Hematopoietic multipotent progenitor cell treated with erythropoietin and hydrocortisone succinate and interleukin-3 and kit ligand, for 4 days (in vitro differentiated cells): Measurements from ENCODE around the gene RUNX3.

Source experiments
- DNase-seq: peaks from one replicate; pipeline ENCODE4 v3.0.0-alpha.2; 2015

Gene RUNX3

DNA sequence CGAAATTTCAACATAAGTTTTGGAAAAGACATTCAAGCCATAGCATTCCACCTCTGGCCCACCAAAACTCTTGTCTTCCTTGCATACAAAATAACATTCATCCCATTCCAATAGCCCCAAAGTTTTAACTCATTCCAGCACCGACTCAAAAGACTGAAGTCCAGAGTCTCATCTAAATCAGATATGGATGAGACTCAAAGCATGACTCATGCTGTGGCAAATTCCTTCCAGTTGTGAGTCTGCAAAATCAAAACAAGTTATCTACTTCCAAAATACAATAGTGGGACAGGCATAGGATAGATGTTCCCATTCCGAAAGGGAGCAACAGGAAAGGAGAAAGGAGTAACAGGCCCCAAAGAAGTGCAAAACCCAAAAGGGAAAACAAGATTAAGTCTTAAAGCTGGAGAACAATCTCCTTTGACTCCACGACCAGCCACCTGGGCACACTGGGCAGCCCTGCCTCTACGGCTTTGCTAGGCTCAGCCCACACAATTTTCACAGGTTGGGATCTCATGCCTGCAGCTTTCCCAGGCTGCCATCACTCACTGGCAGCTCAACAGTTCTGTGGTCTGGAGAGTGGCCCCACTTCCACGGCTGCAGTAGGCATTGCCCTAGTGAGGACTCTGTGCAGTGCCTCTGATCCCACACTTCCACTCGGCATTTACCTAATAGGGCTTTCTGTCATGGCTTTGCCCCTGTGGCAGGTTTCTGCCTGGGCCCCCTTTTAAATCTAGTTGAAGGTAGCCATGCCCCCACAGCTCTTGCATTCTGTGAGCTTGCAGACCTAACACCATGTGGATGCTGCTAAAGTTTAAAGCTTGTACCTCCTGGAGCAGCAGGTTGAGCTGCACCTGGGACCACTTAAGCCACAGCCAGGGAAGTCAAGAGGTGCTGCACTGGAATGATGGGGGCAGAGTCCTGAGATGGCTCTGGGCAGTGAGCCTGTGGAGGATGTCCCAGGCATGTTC, 51.0 kb downstream of the RUNX3 start:
- DNase-seq = no peak

DNA sequence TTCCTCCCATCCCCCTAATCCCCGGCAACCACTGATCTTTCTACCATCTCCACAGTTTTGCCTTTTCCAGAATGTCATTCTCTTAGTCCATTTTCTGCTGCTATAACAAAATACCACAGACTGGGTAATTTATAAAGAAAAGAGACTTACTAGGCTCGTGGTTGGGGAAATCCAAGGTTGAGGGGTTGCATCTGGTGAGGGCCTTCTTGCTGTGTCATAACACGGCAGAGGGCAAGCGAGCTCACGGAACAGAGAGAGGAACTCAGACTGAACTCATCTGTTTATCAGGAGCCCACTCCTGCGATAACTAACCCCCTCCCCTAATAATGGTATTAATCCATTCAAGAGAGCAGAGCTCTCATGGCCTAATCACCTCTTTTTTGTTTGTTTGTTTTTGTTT, 52.0 kb downstream of the RUNX3 start:
- DNase-seq = peak; percentile 16

- DNase-seq = no peak
Observed at GRCh38 chr1:24875991-24876506, 54.0 kb downstream of the RUNX3 start.

DNA sequence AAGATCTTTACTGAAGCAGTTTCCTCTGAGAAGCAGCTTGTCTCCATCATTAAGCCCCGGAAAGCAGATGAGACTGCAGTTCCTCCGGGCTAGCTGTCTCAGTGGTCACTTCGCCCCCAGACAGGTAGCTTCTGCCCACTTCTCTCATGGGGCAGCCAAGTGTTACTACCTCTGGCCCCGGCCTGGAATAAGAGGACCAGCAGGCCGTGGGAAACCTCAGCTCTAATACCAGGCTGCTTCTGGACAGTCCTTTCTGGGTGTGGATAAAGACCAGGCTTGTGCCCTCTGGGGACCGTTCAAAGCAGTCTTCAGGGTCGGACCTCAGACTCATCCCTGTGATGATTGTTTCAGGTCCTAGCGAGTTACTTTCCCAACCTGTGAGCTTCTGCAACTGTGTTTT, 54.8 kb downstream of the RUNX3 start:
- no peak for DNase-seq

DNA sequence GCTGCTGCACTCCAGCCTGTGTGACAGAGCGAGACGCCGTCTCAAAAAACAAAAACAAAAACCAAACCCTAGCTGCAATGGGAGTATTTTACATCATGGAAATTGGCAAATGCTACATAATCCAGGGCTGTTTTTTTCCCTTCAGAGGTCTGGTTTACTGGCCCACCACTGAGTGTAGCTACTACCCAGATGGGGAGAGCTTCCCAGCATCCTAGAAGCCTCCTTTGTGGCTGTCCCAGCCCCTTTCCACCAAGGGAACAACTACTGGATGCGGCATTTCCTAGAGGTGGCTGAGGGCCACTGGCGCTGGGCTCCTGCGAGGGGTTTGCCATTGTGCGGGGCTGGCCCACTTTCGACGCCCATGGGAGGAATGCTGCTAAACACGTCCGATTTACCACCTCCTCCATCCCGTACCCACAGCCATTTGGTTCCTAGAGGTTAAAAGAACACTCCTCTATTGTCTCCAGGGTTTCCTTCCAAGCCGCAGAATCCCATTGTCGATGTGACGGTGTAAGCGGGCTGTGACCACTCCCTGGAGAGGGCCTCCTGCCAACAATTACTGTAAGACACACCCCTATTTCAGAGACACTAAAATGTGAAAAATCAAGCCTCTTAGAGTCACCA, 55.4 kb downstream of the RUNX3 start:
- peak; percentile 21 for DNase-seq

GRCh38 chr1:24874056-24874455, 56.0 kb downstream of the RUNX3 start:
- no peak for DNase-seq

DNA sequence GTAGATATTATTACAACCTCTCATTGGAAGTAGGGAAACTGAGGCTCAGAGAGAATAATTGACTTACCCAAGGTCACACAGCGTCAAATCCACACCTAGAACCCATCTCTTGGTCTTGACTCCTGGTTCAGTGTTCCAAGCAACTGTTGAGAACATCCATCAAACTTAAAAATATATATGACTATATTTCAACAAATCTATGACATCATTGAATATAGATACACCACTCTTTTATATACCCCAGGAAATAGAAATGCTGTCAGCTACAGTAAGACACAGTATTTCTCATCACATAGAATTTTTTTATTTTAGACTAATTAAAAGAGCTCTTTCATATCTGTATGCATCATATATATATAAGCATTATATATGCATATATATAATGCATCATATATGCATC, 56.9 kb downstream of the RUNX3 start:
- DNase-seq = no peak

DNA sequence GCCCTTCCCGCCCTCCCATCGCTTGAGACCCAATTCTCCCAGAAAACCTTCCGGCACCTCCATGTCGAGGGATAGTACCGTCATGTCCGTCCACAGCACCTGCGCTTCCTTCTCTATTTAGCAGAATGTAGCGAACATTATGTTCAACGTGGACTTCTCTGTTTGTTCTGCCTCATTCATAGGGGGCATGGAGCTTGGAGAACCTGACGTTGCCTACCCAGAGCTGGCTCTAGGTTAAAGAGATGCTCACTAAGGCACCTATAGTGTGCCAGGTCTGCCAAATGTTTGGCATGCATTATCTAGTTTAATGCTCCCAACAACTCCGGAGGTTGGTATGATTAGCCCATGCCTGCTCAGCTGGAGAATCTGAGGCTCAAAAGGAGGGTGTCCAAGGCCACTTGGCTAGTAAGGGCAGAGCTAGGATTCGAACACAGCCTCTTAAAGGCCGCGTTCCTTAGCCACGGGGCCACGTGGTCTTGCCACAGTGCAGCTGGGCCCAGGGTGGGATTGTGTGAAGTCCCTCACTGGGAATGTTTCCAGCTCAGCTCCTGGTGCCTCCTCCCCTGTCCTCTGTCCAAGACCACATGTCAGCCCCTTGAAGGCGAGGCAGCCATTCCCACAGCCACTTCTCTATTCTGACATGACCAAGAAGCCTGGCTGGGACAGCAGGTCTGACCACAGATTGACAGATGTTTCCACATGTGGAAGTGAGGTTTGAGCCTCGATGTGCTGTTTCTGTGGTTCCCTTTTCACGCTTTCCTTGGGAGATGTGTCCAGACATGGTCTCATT, 57.8 kb downstream of the RUNX3 start:
- DNase-seq = peak; percentile 92

GRCh38 chr1:24871306-24871901, 58.7 kb downstream of the RUNX3 start:
- no peak for DNase-seq

- peak; percentile 77 for DNase-seq
Observed at GRCh38 chr1:24870551-24871195, 59.4 kb downstream of the RUNX3 start.

DNA sequence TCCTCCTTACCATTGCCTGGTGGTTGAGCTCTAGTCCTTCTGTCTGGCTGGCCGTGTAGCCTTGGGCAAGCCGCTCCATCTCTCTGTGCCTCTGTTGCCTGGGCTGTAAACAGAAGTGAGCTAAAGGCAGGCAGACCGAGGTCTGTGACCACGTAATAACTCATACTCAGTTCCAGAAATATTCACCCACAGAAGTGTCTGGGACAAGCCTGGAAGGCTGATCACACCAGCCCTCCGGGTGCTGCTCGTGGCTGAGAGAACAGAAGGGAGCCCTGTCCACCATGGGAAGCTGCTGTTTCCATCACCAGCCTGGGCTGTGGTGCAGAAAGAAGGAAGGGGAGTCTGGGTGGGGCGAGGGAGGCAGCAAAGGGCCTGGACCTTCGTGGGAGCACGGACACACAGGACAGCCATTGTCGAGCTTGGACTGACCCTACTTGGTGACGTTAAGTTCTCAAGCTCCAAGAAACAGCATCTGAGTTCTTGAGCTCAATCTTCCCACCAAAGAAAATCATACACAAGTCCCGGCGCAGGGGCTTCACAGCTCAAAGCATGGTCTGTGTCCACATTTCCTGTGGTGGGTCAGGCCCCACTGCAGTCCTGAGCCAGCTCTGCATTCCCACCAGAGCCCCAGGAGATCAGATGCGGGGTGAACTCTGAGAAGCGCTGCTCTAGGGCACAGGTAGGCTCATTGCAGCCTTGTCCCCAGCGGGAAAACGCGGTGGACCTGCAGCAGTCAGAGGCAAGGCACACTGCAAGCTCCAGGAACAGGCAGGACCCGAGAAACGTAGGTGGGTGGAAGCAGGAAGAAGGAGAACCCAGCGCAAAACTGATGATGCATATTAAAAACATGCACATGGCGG, 61.8 kb downstream of the RUNX3 start:
- no peak for DNase-seq

GRCh38 chr1:24867084-24867870, 62.8 kb downstream of the RUNX3 start:
- DNase-seq = no peak

GRCh38 chr1:24866211-24867083, 63.6 kb downstream of the RUNX3 start:
- no peak for DNase-seq

DNA sequence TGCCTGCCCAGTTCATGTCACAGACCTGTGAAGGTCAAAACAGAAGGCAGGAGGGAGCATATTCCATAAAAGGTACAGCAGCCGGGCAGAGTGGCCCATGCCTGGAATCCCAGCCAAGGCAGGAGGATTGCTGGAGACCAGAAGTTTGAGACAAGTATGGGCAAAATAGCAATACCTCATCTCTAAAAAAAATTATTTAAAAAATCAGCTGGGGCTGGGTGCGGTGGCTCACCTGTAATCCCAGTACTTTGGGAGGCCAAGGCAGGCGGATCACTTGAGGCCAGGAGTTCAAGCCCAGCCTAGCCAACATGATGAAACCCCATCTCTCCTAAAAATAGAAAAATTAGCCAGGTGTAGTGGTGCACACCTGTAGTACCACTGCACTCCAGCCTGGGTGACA, 64.5 kb downstream of the RUNX3 start:
- no peak for DNase-seq

GRCh38 chr1:24865168-24865567, 64.9 kb downstream of the RUNX3 start:
- DNase-seq = no peak

DNA sequence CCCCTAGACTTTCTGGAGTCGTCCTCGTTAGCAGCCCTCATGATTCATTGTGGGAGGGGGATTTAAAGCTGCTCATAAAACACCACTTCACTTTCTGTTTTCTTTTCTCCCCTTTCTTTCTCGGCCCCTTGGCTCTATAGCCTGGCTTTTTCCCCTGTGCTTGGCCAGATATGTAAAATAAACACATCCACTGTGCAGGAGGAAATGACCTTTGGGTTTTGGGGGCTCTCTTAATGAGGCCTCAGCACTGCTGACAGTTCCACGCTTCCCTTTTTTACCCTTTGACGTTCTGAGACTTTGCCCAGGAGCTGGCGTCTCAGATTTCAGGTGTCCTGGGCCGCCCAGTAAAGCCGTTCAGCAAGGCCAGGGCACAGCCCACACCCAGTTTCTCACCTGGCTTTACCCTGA, 65.7 kb downstream of the RUNX3 start:
- DNase-seq = peak; percentile 41

DNA sequence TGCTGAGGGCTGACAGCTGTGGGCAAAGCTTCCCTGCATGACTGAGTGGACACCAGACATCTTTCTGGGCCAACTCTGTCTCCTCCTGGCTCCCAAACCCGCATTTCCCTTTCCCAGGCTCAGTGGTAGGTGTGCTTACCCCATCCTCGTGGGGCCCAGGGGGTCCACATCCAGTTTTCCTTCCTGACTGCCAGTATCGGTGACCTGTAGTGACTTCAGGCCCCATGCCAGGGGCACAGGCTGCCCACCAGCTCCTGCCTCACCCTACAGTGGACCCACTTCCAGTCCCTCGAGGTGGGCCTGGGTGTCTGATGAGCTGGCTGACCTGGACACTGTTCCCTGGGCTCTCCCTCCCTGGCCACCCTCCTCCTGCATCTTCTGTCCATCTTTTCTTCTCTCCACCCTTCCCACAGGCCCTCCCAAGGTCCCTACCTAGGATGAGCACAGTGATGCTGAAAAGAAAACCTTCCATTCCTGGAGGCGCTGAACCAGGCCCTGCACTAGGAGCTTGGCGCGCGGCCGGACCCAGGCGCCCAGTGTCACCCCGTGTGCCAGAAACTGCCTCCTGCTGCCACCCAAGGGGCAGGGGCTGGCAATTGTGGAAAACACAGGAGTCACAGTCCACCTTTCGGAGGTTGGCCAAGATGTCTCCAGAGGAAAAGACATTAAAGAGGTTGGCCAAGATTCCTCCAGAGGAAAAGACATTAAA, 67.1 kb downstream of the RUNX3 start:
- DNase-seq = no peak

DNA sequence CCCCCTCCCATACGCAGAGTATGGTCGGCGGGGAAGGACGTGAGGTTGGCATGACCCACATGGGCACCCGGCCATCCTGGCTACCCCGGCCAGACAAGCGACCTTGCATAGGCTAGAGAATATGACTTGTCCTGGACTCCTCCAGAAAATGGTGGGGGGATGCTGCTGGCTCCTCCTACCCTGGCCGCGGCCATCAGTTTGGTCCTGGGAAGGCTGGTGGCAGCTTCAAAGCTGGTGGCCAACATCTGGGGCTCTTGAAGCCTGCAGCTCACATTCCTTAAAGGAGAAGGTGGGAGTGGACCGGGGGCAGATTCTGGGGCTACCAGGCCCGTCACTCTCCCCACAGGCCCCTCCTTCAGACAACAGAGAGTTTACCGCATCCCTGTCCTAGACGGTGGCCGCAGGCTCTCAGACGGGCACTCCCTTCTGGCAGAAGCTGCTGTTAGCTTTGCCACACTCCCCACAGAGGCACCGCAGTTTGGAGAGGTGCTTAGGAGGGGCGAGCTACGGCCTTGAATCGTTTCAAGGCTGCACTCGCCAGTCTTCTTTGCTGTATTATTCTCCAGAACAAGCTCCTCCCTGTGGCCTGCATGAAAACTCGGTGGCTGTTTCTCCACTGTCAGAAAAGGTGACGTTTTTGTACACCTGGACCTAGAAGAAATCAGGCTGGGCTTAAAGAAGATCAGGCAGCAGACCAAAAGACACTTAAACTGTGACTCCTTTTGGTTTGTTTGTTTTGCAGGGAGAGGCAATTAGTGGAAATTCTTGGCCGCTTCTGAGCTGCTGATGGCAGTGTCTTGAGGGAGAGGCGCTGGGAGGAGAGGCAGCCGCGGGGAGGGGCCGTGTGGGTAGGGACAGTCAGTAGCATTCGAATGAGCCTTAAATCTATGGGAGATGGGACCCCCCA, 68.0 kb downstream of the RUNX3 start:
- DNase-seq = no peak
